OCI-LY1 (cell line): ENCODE results near the gene CRISPLD2.

ENCODE experiments used
- H2AFZ ChIP-seq: fragments of 200-600 bp; sonication (generic), shearing (Covaris generic); 2 replicates; pipeline ENCODE4 v1.6.0; 2014; ENCODE audit warnings: antibody characterized with exemption, mild to moderate bottlenecking, low read length
- H3F3A ChIP-seq: fragments of 200-600 bp; sonication (generic), shearing (Covaris generic); 2 replicates; pipeline ENCODE4 v1.6.0; 2014; ENCODE audit warnings: mild to moderate bottlenecking, antibody characterized with exemption, low read length, moderate library complexity; ENCODE audit not compliant: insufficient read depth
- H3K27ac ChIP-seq: fragments of 200-600 bp; sonication (generic); 2 replicates; pipeline ENCODE4 v1.5.1; 2014; ENCODE audit warnings: low read length, mixed run types, mild to moderate bottlenecking, low read depth; ENCODE audit not compliant: poor library complexity, severe bottlenecking
- H3K27me3 ChIP-seq: fragments of 200-600 bp; sonication (generic); 2 replicates; pipeline ENCODE4 v1.6.0; 2014; ENCODE audit warnings: antibody characterized with exemption, mild to moderate bottlenecking, low read length, moderate library complexity; ENCODE audit not compliant: insufficient read depth
- H3K36me3 ChIP-seq: fragments of 200-600 bp; sonication (generic); 2 replicates; pipeline ENCODE4 v1.6.1; 2014; ENCODE audit warnings: mild to moderate bottlenecking, antibody characterized with exemption, low read length, moderate library complexity, mixed read lengths; ENCODE audit not compliant: insufficient read depth
- H3K4me1 ChIP-seq: fragments of 200-600 bp; sonication (generic); 2 replicates; pipeline ENCODE4 v1.5.1; 2014; ENCODE audit warnings: mild to moderate bottlenecking, low read length, moderate library complexity; ENCODE audit not compliant: insufficient read depth, severe bottlenecking
- H3K4me2 ChIP-seq: fragments of 200-600 bp; sonication (generic), shearing (Covaris generic); 2 replicates; pipeline ENCODE4 v1.6.1; 2014; ENCODE audit warnings: low read length
- H3K4me3 ChIP-seq: fragments of 200-600 bp; sonication (generic); 2 replicates; pipeline ENCODE4 v1.5.1; 2014; ENCODE audit warnings: low read length, low read depth, mild to moderate bottlenecking, mixed read lengths; ENCODE audit not compliant: poor library complexity, severe bottlenecking
- H3K79me2 ChIP-seq: fragments of 200-600 bp; shearing (Covaris generic); 2 replicates; pipeline ENCODE4 v1.6.1; 2016; ENCODE audit warnings: mixed run types, low read length, mixed read lengths; ENCODE audit not compliant: insufficient read depth
- H3K9ac ChIP-seq: fragments of 200-600 bp; sonication (generic), shearing (Covaris generic); 2 replicates; pipeline ENCODE4 v1.6.1; 2014; ENCODE audit warnings: mild to moderate bottlenecking, low read length, mixed read lengths
- H3K9me2 ChIP-seq: fragments of 200-600 bp; sonication (generic), shearing (Covaris generic); 2 replicates; pipeline ENCODE4 v1.6.1; 2014; ENCODE audit warnings: low read depth, mild to moderate bottlenecking, low read length, mixed read lengths
- H3K9me3 ChIP-seq: fragments of 200-600 bp; shearing (Covaris generic); 2 replicates; pipeline ENCODE4 v1.6.1; 2014; ENCODE audit warnings: low read length, mixed read lengths
- H4K20me1 ChIP-seq: fragments of 200-600 bp; sonication (generic), shearing (Covaris generic); 2 replicates; pipeline ENCODE4 v1.6.0; 2016; ENCODE audit warnings: mild to moderate bottlenecking, low read length; ENCODE audit not compliant: insufficient read depth
- EZH2 ChIP-seq: fragments of 200-600 bp; sonication (generic), shearing (Covaris generic); IDR thresholded peaks from 2 replicates; pipeline ENCODE4 v1.8.0; 2017; ENCODE audit warnings: borderline replicate concordance, mixed run types, mild to moderate bottlenecking, antibody characterized with exemption, low read length, moderate library complexity, mixed read lengths
- TF ChIP-seq, protein P1 (sequence below): fragments of 200-600 bp; sonication (generic), shearing (Covaris generic); IDR thresholded peaks from 2 replicates; pipeline ENCODE4 v1.5.1; 2017; ENCODE audit warnings: mild to moderate bottlenecking, antibody characterized with exemption, low read length, moderate library complexity, mixed read lengths

CRISPLD2 gene

DNA sequence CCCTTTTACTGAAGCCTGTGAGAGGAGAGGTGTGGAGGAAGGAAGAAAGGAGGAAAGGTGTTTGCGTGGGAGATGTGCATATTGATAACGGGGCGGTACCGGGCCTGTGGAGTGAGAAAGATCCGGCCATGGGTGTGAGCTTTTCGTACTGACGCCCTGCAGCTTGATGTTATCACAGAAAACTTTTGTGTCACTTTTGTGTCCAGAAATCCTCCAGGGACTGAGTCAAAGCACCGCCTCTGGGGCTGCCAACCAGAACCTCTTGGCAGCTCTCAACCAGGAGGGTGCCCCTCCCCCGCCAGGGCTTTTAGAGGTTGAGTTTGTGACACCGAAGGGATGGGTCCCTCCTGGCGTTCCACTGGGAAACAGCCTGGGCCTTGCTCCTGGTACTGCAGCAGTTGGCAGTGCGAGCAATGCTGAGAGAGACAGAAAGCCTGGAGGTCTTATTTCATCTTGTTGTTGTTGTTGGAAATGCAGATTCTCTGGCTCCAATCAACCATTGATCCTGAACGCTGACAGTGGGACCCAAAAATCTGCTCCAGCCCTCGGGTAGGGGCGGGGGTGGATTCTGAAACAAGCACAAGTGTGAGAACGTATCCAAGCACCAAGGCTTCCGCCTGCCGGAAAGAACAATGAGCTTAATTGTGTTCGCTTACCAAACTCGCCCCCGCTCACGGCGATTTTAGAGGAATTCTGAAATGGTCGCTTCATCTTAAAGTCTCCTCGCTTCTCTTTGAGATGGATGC, 65.0 kb downstream of the CRISPLD2 start:
- no peaks in the 10 kb centered on the region for H3K79me2 ChIP-seq
- peaks cover 26% of the 10 kb centered on the region; the same call in 1 of the 2 replicates for H3K27me3 ChIP-seq
- TF ChIP-seq EZH2 = no peak
- TF ChIP-seq, protein P1, sequence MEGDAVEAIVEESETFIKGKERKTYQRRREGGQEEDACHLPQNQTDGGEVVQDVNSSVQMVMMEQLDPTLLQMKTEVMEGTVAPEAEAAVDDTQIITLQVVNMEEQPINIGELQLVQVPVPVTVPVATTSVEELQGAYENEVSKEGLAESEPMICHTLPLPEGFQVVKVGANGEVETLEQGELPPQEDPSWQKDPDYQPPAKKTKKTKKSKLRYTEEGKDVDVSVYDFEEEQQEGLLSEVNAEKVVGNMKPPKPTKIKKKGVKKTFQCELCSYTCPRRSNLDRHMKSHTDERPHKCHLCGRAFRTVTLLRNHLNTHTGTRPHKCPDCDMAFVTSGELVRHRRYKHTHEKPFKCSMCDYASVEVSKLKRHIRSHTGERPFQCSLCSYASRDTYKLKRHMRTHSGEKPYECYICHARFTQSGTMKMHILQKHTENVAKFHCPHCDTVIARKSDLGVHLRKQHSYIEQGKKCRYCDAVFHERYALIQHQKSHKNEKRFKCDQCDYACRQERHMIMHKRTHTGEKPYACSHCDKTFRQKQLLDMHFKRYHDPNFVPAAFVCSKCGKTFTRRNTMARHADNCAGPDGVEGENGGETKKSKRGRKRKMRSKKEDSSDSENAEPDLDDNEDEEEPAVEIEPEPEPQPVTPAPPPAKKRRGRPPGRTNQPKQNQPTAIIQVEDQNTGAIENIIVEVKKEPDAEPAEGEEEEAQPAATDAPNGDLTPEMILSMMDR = no peak
- H3K4me1 ChIP-seq = no peaks in the 10 kb centered on the region
- no peak overlapping the region for H2AFZ ChIP-seq
- no peak overlapping the region for H3K4me2 ChIP-seq
- H3K4me3 ChIP-seq = no peak overlapping the region
- no peaks in the 10 kb centered on the region for H3K36me3 ChIP-seq
- no peaks in the 10 kb centered on the region for H4K20me1 ChIP-seq
- 0 out of 2 replicates have a peak, but pooled peaks cover 2% of the 10 kb centered on the region for H3K9me3 ChIP-seq
- H3F3A ChIP-seq = no peaks in the 10 kb centered on the region
- no peaks in the 10 kb centered on the region for H3K9me2 ChIP-seq
- H3K27ac ChIP-seq = no peak overlapping the region
- H3K9ac ChIP-seq = no peak overlapping the region

DNA sequence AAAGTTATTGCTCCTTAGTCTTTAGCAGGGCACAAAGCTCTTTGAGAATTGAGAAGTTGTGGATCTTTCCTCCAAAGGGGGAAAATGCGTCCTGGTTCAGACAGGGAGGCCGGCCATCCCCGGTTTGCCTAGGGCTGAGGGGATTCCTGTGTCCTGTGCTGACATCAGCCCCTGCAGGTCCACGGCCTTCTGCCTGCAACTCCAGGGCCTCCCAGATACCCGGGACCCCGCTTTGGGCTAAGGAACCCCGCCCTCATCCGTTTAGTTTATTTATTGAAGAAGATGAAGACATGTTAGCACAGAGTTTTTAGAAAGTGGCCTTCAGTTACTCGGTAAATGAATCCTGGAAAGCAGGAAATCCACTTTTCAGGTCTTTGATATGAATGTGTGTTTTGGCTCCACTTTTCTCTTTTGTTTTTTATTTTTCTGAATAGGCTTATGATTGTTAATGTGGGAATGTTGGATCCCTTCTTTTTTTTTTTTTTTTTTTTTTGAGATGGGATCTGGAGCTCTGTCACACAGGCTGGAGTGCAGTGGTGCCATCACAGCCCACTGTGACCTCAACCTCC, 65.6 kb downstream of the CRISPLD2 start:
- Histone ChIP-seq H3K27ac (no peak overlapping the region), H3K4me1 (no peaks in the 10 kb centered on the region), H3K4me2 (no peak overlapping the region), H2AFZ (no peak overlapping the region), H3K36me3 (no peaks in the 10 kb centered on the region), H3K9me2 (no peaks in the 10 kb centered on the region), H4K20me1 (no peaks in the 10 kb centered on the region), H3K4me3 (no peak overlapping the region), H3K79me2 (no peaks in the 10 kb centered on the region), H3K9ac (no peak overlapping the region), H3F3A (no peaks in the 10 kb centered on the region), H3K9me3 (0 out of 2 replicates have a peak, but pooled peaks cover 2% of the 10 kb centered on the region), H3K27me3 (peaks cover 26% of the 10 kb centered on the region; the same call in 1 of the 2 replicates)
- TF ChIP-seq, protein P1 = no peak
- no peak for TF ChIP-seq EZH2

DNA sequence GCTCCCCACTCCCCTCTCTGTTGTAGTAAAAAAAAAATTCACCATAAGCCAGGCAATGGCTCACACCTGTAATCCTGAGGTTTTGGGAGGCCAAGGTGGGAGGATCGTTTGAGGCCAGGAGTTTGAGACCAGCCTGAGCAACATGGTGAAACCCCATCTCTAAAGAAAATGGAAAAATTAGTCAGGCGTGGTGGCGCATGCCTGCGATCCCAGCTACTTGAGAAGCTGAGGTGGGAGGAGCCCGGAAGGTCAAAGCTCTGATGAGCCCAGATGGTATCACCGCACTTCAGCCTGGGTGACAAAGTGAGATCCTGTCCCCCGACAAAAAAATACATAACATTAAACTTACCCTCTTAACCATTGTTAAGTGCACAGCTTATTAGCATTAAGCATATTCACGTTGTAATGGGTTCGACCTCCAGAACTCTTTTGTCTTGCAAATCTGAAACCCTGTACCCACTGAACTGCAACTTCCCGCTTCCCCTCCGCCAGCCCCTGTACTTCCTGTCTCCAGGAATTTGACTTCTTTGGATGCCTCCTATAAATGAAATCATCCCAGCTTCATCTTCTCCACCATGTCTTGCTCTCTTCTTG, 66.8 kb downstream of the CRISPLD2 start:
- H4K20me1 ChIP-seq = no peaks in the 10 kb centered on the region
- H3K4me3 ChIP-seq = no peak overlapping the region
- no peaks in the 10 kb centered on the region for H3K79me2 ChIP-seq
- no peak overlapping the region for H3K9ac ChIP-seq
- peaks cover 20% of the 10 kb centered on the region; the same call in 1 of the 2 replicates for H3K27me3 ChIP-seq
- no peak overlapping the region for H2AFZ ChIP-seq
- no peak overlapping the region for H3K27ac ChIP-seq
- no peaks in the 10 kb centered on the region for H3K9me3 ChIP-seq
- H3K9me2 ChIP-seq = no peaks in the 10 kb centered on the region
- no peak overlapping the region for H3K4me2 ChIP-seq
- H3F3A ChIP-seq = no peaks in the 10 kb centered on the region
- H3K36me3 ChIP-seq = no peaks in the 10 kb centered on the region
- H3K4me1 ChIP-seq = no peaks in the 10 kb centered on the region
- no peak for TF ChIP-seq EZH2
- TF ChIP-seq, protein P1 = no peak
